Stimulated activated memory B cell treated with anti-CD40 and anti-IgM and Interleukin-4, amounts not matched to agents 10 μg/mL and 1 μg/mL and 100 μg/mL, for 72 hours (primary cell): ENCODE results near the gene TTLL8.
A peak's percentile ranks its signal among the peaks of the same experiment; 100 is the strongest.

Source experiments
- ATAC-seq: fragments of 150-1000 bp; cut with Tn5 transposase; 2 replicates; pipeline ENCODE4 v1.10.0; 2021
- H3K27ac Mint-ChIP-seq: one replicate; pipeline ENCODE4 v1.8.0; 2022; ENCODE audit warnings: mild to moderate bottlenecking, mixed read lengths
- H3K27me3 Mint-ChIP-seq: one replicate; pipeline ENCODE4 v1.8.0; 2022; ENCODE audit warnings: mixed read lengths
- H3K36me3 Mint-ChIP-seq: one replicate; pipeline ENCODE4 v1.8.0; 2022; ENCODE audit warnings: mixed read lengths
- H3K4me1 Mint-ChIP-seq: one replicate; pipeline ENCODE4 v1.8.0; 2022; ENCODE audit warnings: mixed read lengths
- H3K4me3 Mint-ChIP-seq: one replicate; pipeline ENCODE4 v1.8.0; 2022; ENCODE audit warnings: mild to moderate bottlenecking, moderate library complexity, mixed read lengths
- H3K9me3 Mint-ChIP-seq: one replicate; pipeline ENCODE4 v1.8.0; 2022; ENCODE audit warnings: mixed read lengths

TTLL8 gene

DNA sequence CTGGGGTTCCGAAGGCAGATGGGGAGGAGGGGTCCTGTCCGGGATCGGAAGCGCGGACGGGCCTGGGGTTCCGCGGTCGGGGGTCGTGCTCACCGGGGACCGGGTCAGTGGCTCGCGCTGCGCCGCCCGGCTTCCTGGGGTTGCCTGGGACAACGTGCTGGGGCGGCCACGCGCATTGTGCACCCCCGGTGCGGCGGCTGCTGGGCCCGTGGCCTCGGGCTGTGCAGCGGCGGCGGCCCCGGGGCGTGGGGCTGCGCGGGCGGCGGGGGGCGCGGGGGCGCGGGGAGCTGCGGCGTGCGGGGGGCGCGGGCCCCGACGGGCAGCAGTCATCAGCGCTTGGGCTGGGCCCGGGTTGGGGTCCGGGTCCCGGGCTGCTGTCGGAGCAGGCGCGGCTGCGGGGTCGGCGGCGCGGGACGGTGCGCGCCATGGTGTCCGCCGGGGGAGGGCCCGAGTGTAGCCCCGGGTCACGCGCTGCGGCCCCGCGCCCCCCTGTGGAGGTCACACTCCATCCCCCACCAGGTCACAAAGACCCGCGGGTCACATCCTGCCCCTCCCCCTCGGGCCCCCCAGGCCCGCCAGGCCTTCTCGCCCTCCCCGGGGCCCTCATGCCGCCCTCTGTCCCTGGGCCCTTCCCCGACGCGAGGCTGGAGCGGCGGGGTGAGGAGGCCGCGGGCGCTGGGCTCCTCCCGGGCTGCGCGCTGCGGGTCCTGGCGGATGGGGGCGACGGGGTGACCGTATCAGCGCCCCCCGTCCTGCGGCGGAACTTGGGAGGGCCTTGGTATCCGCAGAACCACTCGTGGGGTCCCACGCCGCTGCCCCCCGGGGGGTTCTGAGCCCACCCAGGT is at the start of gene TTLL8:
TSS of gene TTLL8 (minus strand) at position 238 of the 845 bp plus-strand sequence.
- peaks cover 4% of the 10 kb centered on the region for H3K9me3 Mint-ChIP-seq
- H3K27me3 Mint-ChIP-seq, result peaks cover 92% of the 10 kb centered on the region
- no peak within 1 kb of the TSS for H3K4me3 Mint-ChIP-seq
- ATAC-seq, result peak; percentile 52
- peaks cover 39% of the 10 kb centered on the region for H3K4me1 Mint-ChIP-seq
- H3K27ac Mint-ChIP-seq, result no peak within 1 kb of the TSS
- H3K36me3 Mint-ChIP-seq, result no peaks in the 10 kb centered on the region

DNA sequence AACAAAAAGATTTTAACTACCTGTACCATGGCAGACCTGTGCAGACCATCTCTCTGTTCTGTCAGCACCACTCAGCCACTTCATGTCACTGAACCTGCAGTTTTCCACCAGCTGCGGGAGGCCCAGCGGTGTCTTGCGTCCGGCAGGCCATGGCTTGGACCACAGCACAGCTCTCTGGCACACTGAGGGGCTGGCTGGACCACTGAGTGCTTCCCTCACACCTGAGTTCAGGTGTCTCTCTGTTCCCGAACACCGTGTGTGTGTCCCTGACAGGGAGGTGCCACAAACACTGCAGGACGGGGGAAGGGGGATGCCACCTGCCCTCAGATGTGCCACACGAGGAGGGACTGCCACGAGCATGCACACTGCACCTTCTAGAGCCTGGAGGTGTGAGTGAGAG is 49.4 kb upstream of the TTLL8 start:
- no peaks in the 10 kb centered on the region for H3K9me3 Mint-ChIP-seq
- ATAC-seq, result no peak
- H3K4me1 Mint-ChIP-seq, result peaks cover 10% of the 10 kb centered on the region
- no peaks in the 10 kb centered on the region for H3K36me3 Mint-ChIP-seq
- H3K27me3 Mint-ChIP-seq, result peaks cover 82% of the 10 kb centered on the region
- H3K4me3 Mint-ChIP-seq, result no peak overlapping the region
- no peak overlapping the region for H3K27ac Mint-ChIP-seq

DNA sequence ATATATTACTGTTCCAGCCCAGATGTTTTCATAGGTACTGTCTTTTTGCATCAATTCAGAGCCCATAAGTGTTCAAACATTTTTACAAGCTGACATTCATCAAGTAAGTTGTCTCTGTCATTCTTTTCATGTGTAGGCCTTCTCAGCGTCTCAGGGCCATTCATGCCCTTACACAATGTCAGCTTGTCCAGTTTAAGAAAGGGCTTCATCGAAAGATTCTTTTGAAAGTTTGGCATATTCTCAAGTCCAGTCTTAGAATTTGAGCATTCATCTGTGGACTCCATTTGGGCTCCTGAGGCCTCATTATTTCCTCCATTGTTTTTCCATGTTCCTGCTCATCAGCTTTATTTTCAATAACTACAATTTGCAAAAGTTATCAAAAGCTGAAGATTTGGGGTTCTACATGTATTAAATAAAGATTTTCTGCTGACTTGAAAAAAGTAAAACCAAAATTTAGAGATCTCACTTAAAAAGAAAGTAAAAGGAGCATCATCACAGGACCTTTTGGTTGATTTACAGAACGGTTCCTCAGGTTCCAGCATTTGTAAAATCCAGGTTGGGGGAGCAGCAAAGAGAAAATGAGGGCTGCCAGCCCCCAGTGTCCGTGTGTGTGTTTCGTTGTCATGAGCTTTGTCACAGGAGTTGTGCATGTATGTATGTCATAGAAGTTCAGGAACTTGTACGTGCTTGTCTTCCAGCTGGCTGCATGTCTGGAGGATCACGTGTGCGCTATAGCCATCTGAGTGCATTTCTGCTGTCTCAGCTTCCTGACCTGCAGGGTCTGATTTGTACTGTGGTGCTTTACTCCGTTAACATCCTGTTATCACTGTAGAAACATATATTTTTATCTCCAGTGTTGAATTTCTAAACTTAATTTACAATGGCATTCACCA is 47.4 kb upstream of the TTLL8 start:
- no peak for ATAC-seq
- no peaks in the 10 kb centered on the region for H3K36me3 Mint-ChIP-seq
- H3K27ac Mint-ChIP-seq, result no peak overlapping the region
- no peak overlapping the region for H3K4me3 Mint-ChIP-seq
- peaks cover 81% of the 10 kb centered on the region for H3K27me3 Mint-ChIP-seq
- H3K4me1 Mint-ChIP-seq, result peaks cover 20% of the 10 kb centered on the region
- H3K9me3 Mint-ChIP-seq, result no peaks in the 10 kb centered on the region

DNA sequence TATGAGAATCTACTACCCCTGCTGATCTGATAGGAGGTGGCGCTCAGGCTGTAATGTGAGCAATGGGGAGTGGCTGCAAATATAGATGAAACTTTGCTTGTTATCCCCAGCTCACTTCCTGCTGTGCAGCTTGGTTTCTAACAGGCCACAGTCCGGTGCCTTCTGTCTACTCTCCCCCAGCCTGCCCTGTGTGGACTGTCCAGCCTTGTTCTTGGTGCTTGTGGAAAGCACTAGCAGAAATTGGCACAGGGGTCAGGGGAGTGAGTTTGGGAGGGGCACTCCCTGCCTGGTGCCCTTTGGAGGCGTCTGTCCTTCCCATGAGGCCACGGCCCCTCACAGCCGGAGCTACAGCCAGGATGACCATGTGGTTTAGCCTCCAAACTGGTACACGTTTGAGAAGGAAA is 46.0 kb upstream of the TTLL8 start:
- H3K27me3 Mint-ChIP-seq, result peaks cover 73% of the 10 kb centered on the region
- H3K9me3 Mint-ChIP-seq, result no peaks in the 10 kb centered on the region
- H3K4me3 Mint-ChIP-seq, result no peak overlapping the region
- peaks cover 20% of the 10 kb centered on the region for H3K4me1 Mint-ChIP-seq
- H3K36me3 Mint-ChIP-seq, result no peaks in the 10 kb centered on the region
- no peak overlapping the region for H3K27ac Mint-ChIP-seq
- no peak for ATAC-seq

DNA sequence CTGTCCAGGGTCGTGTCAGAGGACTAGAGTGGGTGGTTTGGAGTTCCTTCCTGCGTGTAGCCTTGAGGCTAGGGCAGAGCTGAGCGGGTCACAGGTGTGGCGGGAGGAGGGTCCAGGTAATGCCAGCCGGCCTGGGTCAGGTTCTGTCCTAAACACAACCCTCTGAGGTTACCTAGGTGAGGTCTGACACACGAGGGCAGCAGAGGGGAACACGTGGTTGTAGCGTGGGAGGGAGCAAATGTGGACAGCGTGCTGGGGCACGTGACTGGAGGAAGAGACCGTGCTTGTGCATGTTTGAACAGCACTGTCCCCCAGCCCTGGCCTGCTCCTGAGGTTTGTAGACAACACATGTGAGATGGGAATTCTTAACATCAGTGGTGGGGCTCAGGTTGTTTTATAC is 44.8 kb upstream of the TTLL8 start:
- Mint-ChIP-seq H3K4me3 (no peak overlapping the region), H3K27me3 (peaks cover 72% of the 10 kb centered on the region), H3K36me3 (no peaks in the 10 kb centered on the region), H3K27ac (no peak overlapping the region), H3K4me1 (peaks cover 20% of the 10 kb centered on the region), H3K9me3 (no peaks in the 10 kb centered on the region)
- peak; percentile 63 for ATAC-seq

DNA sequence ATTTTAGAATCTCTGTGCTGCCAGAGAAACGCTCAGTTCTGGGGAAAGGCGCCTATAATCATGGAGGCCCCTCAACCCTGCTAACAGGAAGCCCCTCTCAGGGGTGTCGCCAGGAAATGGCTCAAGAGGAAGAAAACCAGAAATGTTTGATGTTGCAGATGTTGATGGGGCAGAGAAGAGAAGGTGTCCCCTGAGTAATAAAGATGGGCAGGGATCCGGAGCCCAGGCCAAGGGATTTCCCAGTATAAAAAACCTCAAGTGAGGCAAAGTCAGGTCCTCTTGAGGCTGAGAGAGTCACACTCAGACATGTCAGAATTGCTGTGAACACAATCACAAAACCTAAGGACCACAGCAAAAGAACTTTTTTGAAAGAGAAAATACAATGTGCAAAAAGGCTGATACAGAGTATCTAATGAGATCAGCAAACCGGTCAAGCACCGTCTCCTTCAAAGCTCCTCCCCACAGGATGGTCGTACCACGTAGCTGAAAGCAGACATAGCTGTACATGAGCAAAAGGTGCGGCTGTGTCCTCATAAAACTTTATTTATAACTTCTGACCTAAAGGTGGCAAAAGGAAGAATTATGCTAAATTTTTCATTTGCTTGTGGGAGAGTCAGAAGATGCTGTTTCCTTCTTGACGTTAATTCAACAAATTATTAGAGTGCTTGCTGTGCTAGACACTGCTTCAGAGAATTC is 43.9 kb upstream of the TTLL8 start:
- no peaks in the 10 kb centered on the region for H3K36me3 Mint-ChIP-seq
- H3K27me3 Mint-ChIP-seq, result peaks cover 66% of the 10 kb centered on the region
- H3K4me1 Mint-ChIP-seq, result peaks cover 20% of the 10 kb centered on the region
- H3K27ac Mint-ChIP-seq, result no peak overlapping the region
- H3K9me3 Mint-ChIP-seq, result no peaks in the 10 kb centered on the region
- no peak for ATAC-seq
- no peak overlapping the region for H3K4me3 Mint-ChIP-seq

DNA sequence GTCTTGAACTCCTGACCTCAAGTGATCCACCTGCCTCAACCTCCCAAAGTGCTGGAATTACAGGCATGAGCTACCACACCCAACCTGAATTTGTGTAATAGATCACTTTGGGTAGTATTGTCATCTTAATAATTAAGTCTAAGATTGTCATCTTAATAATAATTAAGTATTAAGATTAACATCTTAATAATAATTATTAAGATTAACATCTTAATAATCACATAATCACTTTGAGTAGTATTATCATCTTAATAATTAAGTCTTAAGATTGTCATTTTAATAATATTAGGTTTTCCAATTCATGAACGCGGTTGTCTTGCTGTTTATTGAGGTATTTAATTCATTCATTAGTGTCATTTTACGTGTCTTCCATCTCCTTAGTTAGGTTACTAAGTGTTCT is 40.0 kb upstream of the TTLL8 start:
- Mint-ChIP-seq H3K36me3 (no peaks in the 10 kb centered on the region), H3K4me3 (no peak overlapping the region), H3K27ac (no peak overlapping the region), H3K9me3 (no peaks in the 10 kb centered on the region), H3K4me1 (peaks cover 16% of the 10 kb centered on the region), H3K27me3 (peaks cover 62% of the 10 kb centered on the region)
- ATAC-seq, result no peak

DNA sequence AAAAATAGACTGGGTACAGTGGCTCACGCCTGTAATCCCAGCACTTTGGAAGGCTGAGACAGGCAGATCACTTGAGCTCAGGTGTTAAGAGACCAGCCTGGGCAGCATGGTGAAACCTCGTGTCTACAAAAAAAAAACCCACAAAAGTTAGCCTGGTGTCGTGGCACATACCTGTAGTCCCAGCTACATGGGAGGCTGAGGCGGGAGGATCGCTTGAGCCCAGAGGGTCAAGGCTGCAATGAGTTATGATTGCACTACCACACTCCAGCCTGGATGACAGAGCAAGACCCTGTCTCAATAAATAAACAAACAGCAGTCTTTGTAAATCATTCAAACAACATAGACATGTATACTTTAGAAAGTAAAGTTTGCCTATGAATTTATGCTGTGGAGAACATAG is 34.2 kb upstream of the TTLL8 start:
- peaks cover 8% of the 10 kb centered on the region for H3K9me3 Mint-ChIP-seq
- no peak overlapping the region for H3K4me3 Mint-ChIP-seq
- peaks cover 3% of the 10 kb centered on the region for H3K36me3 Mint-ChIP-seq
- ATAC-seq, result no peak
- no peaks in the 10 kb centered on the region for H3K4me1 Mint-ChIP-seq
- no peak overlapping the region for H3K27ac Mint-ChIP-seq
- H3K27me3 Mint-ChIP-seq, result peaks cover 21% of the 10 kb centered on the region

DNA sequence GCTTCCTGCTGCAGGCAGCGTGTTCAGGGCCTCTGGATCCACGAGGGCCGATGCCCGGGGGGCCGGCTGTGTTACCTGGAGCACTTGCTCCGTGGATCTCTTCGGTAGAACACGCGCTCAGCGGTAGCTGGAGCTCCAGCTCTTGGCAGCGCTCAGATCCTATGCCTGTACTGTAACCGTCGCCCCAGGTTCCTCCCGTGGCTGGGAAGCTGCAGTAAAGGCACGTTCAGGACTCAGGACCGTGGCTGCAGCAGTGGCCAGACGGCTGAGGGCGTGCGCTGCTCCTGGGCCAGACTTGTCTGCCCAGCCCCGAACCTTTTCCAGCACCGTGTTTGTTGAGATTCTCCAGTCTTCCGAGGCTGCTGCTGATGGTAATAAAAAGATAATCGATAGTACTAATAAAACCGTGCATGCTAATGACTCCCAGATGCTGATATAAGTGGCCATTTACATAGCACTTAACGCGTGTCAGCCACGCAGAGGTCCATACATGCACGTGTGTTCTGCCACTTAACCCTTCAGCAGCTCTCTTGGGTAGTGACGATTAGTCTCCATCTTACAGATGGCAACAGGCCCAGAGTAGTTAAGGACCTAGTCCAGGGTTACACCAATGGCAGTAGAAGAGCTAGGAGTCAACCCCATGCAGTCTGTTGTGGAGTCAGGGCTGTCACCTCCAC is 33.1 kb upstream of the TTLL8 start:
- no peaks in the 10 kb centered on the region for H3K4me1 Mint-ChIP-seq
- H3K27me3 Mint-ChIP-seq, result peaks cover 11% of the 10 kb centered on the region
- H3K9me3 Mint-ChIP-seq, result peaks cover 12% of the 10 kb centered on the region
- ATAC-seq, result no peak
- H3K4me3 Mint-ChIP-seq, result no peak overlapping the region
- no peak overlapping the region for H3K27ac Mint-ChIP-seq
- H3K36me3 Mint-ChIP-seq, result peaks cover 12% of the 10 kb centered on the region

DNA sequence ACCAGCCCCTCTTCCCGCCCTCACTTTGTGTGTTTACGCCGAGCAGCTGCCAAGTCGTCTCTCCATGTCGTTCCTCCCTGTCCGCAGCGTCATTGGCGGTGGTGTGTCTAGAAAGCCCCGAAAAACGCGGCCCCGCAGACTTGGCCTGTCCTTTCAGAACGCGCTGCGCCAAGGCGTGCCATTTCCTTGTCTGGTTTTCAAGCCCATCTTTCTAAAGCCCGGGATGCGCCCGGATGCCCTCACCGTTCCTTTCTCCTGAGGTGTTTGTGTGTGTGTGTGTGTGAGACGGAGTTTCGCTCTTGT is 32.3 kb upstream of the TTLL8 start:
- H3K9me3 Mint-ChIP-seq, result peaks cover 12% of the 10 kb centered on the region
- H3K27me3 Mint-ChIP-seq, result peaks cover 7% of the 10 kb centered on the region
- peaks cover 12% of the 10 kb centered on the region for H3K36me3 Mint-ChIP-seq
- no peaks in the 10 kb centered on the region for H3K4me1 Mint-ChIP-seq
- H3K4me3 Mint-ChIP-seq, result no peak overlapping the region
- ATAC-seq, result no peak
- no peak overlapping the region for H3K27ac Mint-ChIP-seq

DNA sequence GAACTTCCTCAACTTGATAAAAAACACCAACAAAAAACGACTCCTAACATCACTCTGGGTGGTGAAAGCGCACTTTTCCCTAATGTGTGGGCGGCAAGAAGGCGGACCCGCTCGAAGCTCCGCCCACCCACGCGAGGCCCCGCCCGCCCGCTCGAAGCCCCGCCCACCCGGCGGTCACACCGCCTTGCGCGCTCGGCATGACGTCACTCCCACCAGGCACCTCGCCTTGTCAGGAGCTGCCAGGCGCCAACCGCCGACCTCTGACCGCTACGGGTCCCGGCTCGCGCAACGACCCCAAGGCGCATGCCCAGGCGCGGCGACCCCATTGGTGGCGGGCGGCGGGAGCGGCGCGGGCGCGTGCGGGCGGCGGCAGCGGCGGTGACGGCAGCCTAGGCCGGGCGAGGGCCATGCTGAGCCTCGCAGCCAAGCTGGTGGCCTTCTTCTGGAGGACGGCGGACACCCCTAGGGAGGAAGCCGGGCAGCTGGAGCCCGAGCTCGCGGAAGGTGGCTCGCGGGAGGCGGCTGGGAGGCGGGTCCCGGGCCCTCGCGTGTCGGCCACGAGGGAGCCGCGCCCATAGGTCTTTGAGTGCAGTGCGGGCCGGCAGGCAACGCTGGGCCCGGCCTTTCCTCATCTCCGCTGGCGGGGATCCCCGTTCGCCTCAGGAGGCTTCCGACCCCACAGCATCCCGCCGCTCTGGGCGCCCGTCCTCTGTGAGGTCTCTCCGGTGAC is 31.7 kb upstream of the TTLL8 start, which contains the start of gene MOV10L1:
TSS of gene MOV10L1 (plus strand) at position 325 of the 730 bp plus-strand sequence. CDS start at position 408, 83 bp downstream.
- Mint-ChIP-seq H3K36me3 (peaks cover 12% of the 10 kb centered on the region), H3K9me3 (peaks cover 12% of the 10 kb centered on the region), H3K4me3 (no peak within 1 kb of the TSS), H3K27ac (no peak within 1 kb of the TSS), H3K27me3 (peaks cover 2% of the 10 kb centered on the region), H3K4me1 (no peaks in the 10 kb centered on the region)
- ATAC-seq, result no peak

DNA sequence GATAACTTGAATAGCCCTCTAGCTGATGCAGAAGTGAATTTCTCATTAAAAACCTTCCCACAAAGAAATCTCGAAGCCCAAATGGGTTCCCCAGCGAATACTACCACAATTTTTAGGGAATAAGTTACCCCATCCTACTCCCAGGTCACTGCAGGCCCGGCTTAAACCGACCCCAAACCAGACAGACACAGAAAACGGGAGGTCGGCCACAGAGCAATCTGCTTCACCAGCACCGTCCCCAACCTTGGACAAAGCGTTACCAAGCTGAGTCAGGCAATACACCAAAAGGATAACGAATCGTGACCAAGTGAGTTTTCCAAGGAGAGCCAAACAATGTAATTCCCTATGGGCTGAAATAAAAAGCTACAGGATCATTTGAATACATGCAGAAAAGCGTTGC is 31.1 kb upstream of the TTLL8 start:
- H3K4me3 Mint-ChIP-seq, result no peak overlapping the region
- no peaks in the 10 kb centered on the region for H3K27me3 Mint-ChIP-seq
- ATAC-seq, result no peak
- peaks cover 12% of the 10 kb centered on the region for H3K36me3 Mint-ChIP-seq
- H3K27ac Mint-ChIP-seq, result no peak overlapping the region
- H3K9me3 Mint-ChIP-seq, result peaks cover 12% of the 10 kb centered on the region
- no peaks in the 10 kb centered on the region for H3K4me1 Mint-ChIP-seq

DNA sequence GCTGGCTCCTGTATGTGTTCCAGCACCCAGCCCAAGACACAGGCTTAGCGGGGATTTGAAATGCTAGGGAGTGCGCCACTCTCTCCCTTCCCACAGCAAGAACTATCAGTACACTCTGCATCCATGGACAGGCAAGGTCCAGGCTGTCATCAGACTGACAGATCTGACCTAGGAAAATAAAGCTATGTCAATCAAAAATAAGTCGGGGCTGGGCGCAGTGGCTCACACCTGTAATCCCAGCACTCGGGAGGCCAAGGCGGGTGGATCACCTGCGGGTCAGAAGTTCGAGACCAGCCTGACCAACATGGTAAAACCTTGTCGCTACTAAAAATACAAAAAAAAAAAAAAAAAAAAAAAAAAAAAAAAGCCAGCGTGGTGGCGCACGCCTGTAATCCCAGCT is 30.0 kb upstream of the TTLL8 start:
- Mint-ChIP-seq H3K4me3 (no peak overlapping the region), H3K4me1 (no peaks in the 10 kb centered on the region), H3K9me3 (peaks cover 12% of the 10 kb centered on the region), H3K36me3 (peaks cover 12% of the 10 kb centered on the region), H3K27me3 (no peaks in the 10 kb centered on the region), H3K27ac (no peak overlapping the region)
- ATAC-seq, result no peak

DNA sequence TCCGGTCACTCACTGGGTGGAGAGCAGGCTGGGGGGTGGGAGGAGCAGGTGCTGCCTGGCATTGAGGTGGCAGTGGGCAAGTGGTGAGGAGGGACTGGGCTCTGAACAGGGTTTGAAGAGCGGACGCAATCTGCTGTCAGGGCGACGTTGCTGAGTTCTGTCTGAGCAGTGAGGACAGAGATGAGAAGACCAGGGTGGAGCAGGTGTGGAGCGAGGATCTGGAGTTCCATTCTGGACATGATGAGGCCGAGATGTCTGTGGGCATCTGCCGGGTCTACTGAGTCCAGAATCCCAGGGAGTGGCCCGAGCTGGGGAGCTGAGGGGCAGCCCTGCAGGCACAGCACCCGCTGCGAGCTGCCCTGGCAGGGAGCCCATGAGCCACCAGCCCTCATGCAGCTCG is 29.5 kb upstream of the TTLL8 start:
- ATAC-seq, result no peak
- no peaks in the 10 kb centered on the region for H3K27me3 Mint-ChIP-seq
- H3K36me3 Mint-ChIP-seq, result peaks cover 12% of the 10 kb centered on the region
- no peak overlapping the region for H3K27ac Mint-ChIP-seq
- peaks cover 12% of the 10 kb centered on the region for H3K9me3 Mint-ChIP-seq
- H3K4me3 Mint-ChIP-seq, result no peak overlapping the region
- H3K4me1 Mint-ChIP-seq, result no peaks in the 10 kb centered on the region
